ENCODE data around the gene STK39. TPM values are rescaled to one million over a fixed set of nuclear protein-coding genes. Genes with fewer than 3 reads are reported as not detected.
"Not testable (repeated sequence)": the region's sequence is repeated elsewhere in the genome, so short reads cannot be mapped to it uniquely, and the experiment has no call there.

Gene STK39
- total RNA-seq, 1 experiment from 2014 or later: 15.9 TPM

DNA sequence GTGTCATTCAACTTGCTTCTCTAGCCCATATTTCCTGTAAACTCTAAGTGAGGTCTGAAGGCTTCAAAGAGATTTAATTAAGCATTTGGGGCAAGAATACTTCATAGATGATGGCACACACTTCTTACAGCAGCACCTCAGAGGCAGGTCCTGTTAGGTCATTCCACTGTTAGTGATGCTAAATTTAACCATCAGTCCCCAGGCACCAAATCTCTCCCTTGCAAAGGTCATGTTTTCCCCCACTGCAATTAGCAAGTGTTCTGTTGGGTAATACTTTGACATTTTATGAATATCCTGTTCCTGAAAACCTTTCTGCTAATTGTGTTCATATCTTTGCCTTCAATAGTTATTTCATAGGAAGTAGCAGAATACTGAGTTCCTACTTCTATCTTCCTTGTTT is 117.0 kb downstream of the STK39 start:
- Histone ChIP-seq H3K27me3 (replicated peaks; ENCODE audit: insufficient read depth, low read depth, low read length, poor library complexity) (no peaks in the 10 kb centered on the region), H3K27ac (ENCODE audit: low read depth, low read length, poor library complexity, severe bottlenecking) (no peak overlapping the region), H3K4me1 (ENCODE audit: insufficient read depth, low read length, poor library complexity, severe bottlenecking) (peaks cover 3% of the 10 kb centered on the region), H3K4me3 (ENCODE audit: low read depth, low read length, poor library complexity, severe bottlenecking) (no peak overlapping the region), H3K9me3 (ENCODE audit: low read depth, low read length, poor library complexity, severe bottlenecking) (no peaks in the 10 kb centered on the region), H3K36me3 (ENCODE audit: insufficient read depth, low read length, poor library complexity, severe bottlenecking) (no peaks in the 10 kb centered on the region)
- ChIA-PET CTCF (no interaction called here), POLR2A (ENCODE audit: low non-redundant PET) (no interaction called here)
- intact Hi-C loops (cut with micrococcal nuclease; ENCODE audit: unreplicated experiment): loop anchor here (10.0 kb wide), 1 partner anchor 214 kb away; no protein-coding TSS in a partner anchor
- TF ChIP-seq EZH2 (IDR thresholded peaks at IDR 0.05; ENCODE audit: borderline replicate concordance, low read depth, low read length, poor library complexity, severe bottlenecking): no peak
- TF ChIP-seq, protein P1, sequence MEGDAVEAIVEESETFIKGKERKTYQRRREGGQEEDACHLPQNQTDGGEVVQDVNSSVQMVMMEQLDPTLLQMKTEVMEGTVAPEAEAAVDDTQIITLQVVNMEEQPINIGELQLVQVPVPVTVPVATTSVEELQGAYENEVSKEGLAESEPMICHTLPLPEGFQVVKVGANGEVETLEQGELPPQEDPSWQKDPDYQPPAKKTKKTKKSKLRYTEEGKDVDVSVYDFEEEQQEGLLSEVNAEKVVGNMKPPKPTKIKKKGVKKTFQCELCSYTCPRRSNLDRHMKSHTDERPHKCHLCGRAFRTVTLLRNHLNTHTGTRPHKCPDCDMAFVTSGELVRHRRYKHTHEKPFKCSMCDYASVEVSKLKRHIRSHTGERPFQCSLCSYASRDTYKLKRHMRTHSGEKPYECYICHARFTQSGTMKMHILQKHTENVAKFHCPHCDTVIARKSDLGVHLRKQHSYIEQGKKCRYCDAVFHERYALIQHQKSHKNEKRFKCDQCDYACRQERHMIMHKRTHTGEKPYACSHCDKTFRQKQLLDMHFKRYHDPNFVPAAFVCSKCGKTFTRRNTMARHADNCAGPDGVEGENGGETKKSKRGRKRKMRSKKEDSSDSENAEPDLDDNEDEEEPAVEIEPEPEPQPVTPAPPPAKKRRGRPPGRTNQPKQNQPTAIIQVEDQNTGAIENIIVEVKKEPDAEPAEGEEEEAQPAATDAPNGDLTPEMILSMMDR (conservative IDR thresholded peaks at IDR 0.05; ENCODE audit: low read depth, low read length): no peak
- BruUV-seq (replicated peaks): no TSS peak
- DNase-seq (ENCODE audit: low spot score): no peak

DNA sequence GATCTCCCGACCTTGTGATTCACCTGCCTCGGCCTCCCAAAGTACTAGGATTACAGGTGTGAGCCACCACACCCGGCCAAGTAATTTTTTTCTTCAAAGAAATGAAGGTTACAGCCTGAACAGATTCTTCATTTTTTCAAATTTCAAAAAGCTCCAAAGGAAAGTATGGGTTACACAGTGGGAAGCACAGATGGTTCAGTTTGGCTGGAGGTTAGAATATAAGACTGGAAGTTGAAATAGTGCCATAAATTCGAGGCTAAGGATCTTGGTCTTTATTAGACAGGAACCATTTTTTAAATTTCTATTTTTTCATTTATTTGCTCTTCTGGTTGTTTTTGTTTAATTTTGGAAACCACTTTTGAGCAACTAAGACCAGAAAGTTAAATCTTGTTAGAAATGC is 120.0 kb downstream of the STK39 start:
- no peak for TF ChIP-seq EZH2 (IDR thresholded peaks at IDR 0.05; ENCODE audit: borderline replicate concordance, low read depth, low read length, poor library complexity, severe bottlenecking)
- TF ChIP-seq, protein P1 (conservative IDR thresholded peaks at IDR 0.05; ENCODE audit: low read depth, low read length): no peak
- Histone ChIP-seq H3K9me3 (ENCODE audit: low read depth, low read length, poor library complexity, severe bottlenecking) (no peaks in the 10 kb centered on the region), H3K27me3 (replicated peaks; ENCODE audit: insufficient read depth, low read depth, low read length, poor library complexity) (no peaks in the 10 kb centered on the region), H3K36me3 (ENCODE audit: insufficient read depth, low read length, poor library complexity, severe bottlenecking) (no peaks in the 10 kb centered on the region), H3K27ac (ENCODE audit: low read depth, low read length, poor library complexity, severe bottlenecking) (no peak overlapping the region), H3K4me3 (ENCODE audit: low read depth, low read length, poor library complexity, severe bottlenecking) (no peak overlapping the region), H3K4me1 (ENCODE audit: insufficient read depth, low read length, poor library complexity, severe bottlenecking) (no peaks in the 10 kb centered on the region)
- no TSS peak for BruUV-seq (replicated peaks)
- ChIA-PET POLR2A (ENCODE audit: low non-redundant PET) (no interaction called here), CTCF (no interaction called here)
- no peak for DNase-seq (ENCODE audit: low spot score)
- intact Hi-C loops (cut with micrococcal nuclease; ENCODE audit: unreplicated experiment): no loop called here

DNA sequence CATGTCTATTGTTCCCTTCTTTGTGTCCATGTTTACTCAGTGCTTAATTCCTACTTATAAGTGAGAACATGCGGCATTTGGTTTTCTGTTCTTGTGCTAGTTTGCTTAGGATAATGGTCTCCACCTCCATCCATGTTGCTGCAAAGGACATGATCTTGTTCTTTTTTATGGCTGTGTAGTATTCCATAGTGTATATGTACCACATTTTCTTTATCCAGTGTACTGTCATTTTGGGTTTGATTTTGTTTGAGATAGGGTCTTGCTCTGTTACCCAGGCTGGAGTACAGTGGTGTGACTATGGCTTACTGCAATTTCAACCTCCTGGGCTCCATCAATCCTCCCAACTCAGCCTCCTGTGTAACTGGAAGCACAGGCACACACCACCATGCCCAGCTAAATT is 125.2 kb downstream of the STK39 start:
- intact Hi-C loops (cut with micrococcal nuclease; ENCODE audit: unreplicated experiment); H3K4me3 ChIP-seq (ENCODE audit: low read depth, low read length, poor library complexity, severe bottlenecking); BruUV-seq (replicated peaks); POLR2A ChIA-PET (ENCODE audit: low non-redundant PET); H3K27ac ChIP-seq (ENCODE audit: low read depth, low read length, poor library complexity, severe bottlenecking); DNase-seq (ENCODE audit: low spot score); CTCF ChIA-PET; H3K36me3 ChIP-seq (ENCODE audit: insufficient read depth, low read length, poor library complexity, severe bottlenecking); H3K4me1 ChIP-seq (ENCODE audit: insufficient read depth, low read length, poor library complexity, severe bottlenecking); H3K27me3 ChIP-seq (replicated peaks; ENCODE audit: insufficient read depth, low read depth, low read length, poor library complexity); H3K9me3 ChIP-seq (ENCODE audit: low read depth, low read length, poor library complexity, severe bottlenecking): not testable (repeated sequence)

DNA sequence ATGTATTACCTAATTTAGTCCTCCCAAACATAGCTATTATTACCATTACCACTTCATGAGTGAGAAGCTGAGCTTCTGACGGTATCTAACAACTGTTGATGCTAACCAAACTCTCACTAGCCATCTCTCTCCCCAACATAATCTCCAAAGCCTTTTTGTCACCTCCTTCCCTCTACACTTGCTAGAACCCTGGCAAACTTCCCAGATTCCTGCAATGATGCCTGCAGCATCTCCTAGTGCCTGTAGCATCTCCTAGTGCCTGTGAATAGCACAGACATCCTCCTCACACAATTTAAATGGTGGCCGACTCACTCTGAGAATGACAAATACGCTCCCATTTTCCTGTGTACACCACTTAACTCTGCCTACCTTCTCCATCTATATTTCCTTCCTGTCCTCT is 126.7 kb downstream of the STK39 start:
- ChIA-PET POLR2A (ENCODE audit: low non-redundant PET) (interaction anchor here (0.5 kb wide), 1 partner anchor 1929 kb away, joined by 3 read pairs; no protein-coding TSS in a partner anchor), CTCF (interaction anchor here (1.9 kb wide), 1 partner anchor 1581 kb away, joined by 6 read pairs; no protein-coding TSS in a partner anchor)
- DNase-seq (ENCODE audit: low spot score): peak; percentile 67

More for the DNA sequence above, 126.7 kb downstream of the STK39 start:
- no peaks in the 10 kb centered on the region for H3K36me3 ChIP-seq (ENCODE audit: insufficient read depth, low read length, poor library complexity, severe bottlenecking)
- no peaks in the 10 kb centered on the region for H3K4me1 ChIP-seq (ENCODE audit: insufficient read depth, low read length, poor library complexity, severe bottlenecking)
- intact Hi-C loops (cut with micrococcal nuclease; ENCODE audit: unreplicated experiment): no loop called here
- no peak overlapping the region for H3K27ac ChIP-seq (ENCODE audit: low read depth, low read length, poor library complexity, severe bottlenecking)
- no peak overlapping the region for H3K4me3 ChIP-seq (ENCODE audit: low read depth, low read length, poor library complexity, severe bottlenecking)
- H3K9me3 ChIP-seq (ENCODE audit: low read depth, low read length, poor library complexity, severe bottlenecking): no peaks in the 10 kb centered on the region
- TF ChIP-seq, protein P1 (conservative IDR thresholded peaks at IDR 0.05; ENCODE audit: low read depth, low read length): no peak
- TF ChIP-seq EZH2 (IDR thresholded peaks at IDR 0.05; ENCODE audit: borderline replicate concordance, low read depth, low read length, poor library complexity, severe bottlenecking): no peak
- no peaks in the 10 kb centered on the region for H3K27me3 ChIP-seq (replicated peaks; ENCODE audit: insufficient read depth, low read depth, low read length, poor library complexity)
- no TSS peak for BruUV-seq (replicated peaks)

All from A673 (cell line).